Measurements from ENCODE around the gene ETV6.

DNA sequence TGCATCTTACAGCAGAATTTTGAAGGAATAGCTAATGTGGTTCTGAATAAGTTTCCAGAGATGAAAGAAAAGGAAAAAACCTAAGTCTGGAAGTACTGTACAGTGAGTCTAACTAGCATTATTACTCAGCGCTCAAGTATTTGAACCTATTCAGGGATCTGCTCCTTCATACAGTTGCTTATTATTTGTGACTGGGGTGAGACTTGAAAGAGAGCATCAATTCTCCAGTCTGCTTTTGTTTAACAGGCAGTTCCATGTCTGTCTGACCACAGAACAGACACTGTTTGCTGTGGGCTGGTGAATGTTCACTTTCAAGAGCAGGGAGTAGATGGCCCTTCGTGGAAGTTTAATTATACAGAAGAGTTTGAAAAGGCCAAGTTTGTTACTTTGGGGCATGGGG, 9.3 kb downstream of the ETV6 start:
- TF ChIP-seq POLR2A (IDR thresholded peaks at IDR 0.05; ENCODE audit: low read depth, low read length) = no peak; the same call in 1 of the 2 replicates
- TF ChIP-seq POLR2AphosphoS5 (IDR thresholded peaks at IDR 0.05; ENCODE audit: low read depth, low read length) = no peak

All from GM12892 (cell line).